HG03354 (cell line): ENCODE results near the gene DIP2C.

Source experiments
- ATAC-seq: cut with Tn5 transposase; IDR thresholded peaks from one replicate; pipeline ENCODE4 v1.9.1; 2021; ENCODE audit warnings: mild to moderate bottlenecking; ENCODE audit not compliant: unreplicated experiment, poor library complexity, severe bottlenecking

The DIP2C gene

DNA sequence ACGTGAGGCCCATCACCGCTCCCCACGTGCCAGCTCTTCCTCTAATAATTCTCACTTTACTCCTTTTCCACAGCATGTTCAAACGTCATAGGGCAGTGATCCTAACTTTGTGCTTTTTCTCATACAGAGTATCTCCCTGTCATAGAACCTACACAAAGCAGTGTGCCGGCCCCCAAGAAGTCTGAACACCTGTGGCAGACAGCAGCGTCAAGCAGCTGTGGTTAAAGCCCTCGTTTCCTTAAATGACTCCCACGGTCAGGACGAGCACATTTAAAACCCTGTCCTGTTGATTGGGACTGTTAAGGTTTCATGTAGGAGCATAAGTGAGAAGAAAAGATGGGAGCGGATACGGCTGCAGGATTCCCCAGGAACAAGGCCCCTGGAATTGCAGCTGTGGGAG is 267.2 kb downstream of the DIP2C start:
- no peak for ATAC-seq

DNA sequence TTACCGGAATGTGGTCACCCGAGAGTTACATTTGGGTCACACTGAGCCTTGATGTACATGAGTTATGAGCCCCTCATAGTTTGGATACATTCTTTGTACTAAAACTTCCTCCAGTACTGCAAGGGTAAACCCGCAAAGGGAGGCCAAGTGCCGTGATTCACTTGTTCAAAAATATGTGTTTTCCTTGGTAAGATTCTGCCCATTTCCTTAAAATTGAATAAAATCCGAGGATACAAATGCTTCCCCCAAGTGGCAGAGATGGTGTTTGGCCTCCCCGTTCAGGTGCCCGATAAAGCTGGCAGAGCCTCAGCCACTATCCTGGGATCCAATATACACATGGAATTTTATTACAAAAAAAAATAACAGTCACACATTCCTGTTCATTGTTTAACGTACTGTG is 268.3 kb downstream of the DIP2C start:
- no peak for ATAC-seq

DNA sequence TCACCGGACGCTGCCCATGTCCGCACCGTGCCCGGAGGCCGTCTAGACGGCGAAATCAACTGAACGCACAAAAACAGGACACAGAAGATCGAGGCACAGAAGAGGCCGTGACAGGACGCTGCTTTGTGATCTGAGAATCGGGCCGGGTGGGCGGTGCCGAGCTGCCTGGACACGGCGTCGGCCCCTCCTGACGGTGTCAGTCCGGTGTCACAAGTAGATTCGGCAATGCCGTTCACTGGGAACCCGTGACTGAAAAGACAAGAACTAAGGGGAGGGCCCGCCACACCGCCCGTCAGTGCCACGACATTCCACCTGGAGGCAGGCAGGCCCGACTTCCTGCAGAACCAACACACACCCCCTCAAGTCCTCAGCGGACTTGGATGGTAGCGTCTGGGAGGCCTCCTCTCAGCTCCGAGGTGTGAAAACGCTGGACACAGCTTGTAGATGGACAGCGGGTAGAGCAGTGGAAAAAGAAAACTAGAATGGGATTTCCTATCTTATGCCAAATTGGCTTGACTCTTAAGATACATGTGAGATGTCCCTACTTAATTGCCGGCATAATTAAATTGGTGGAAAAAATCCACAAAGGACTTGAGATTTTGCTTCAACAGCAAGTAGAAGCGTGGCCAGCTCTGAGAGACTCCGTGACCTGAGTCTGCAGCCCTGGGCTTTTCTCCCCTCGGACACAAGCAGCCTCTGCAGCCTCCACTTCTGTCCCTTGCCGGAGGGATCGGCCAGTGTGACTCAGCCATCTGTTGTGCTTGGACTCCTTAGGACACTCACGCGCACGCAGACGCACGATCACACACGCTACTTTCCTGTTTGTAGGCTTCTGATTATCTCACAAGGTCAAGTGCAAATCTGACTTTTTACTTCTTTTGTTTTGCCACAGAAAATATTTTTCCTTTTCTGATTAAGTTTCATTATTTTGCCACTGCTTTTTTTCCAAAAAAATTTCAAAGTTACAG is 269.0 kb downstream of the DIP2C start:
- no peak for ATAC-seq

DNA sequence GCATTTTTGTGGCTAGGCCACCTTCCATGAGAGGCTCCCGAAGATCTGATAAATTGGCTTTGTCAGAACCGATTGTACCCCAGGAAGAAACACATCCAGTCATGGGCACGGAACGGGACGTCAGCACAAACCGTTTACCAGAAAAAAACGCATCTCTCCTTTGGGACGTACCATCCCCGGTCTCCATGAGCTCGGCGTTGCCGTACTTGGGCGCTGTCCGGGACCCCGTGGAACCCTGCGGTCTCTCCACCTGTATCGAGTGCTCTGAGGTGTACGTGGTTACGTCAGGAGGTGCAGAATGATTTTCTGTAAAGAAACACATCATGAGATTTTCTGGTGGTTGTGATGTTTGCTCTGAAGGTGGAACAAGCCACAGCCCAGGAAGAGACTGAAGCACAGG is 270.6 kb downstream of the DIP2C start:
- ATAC-seq = no peak

DNA sequence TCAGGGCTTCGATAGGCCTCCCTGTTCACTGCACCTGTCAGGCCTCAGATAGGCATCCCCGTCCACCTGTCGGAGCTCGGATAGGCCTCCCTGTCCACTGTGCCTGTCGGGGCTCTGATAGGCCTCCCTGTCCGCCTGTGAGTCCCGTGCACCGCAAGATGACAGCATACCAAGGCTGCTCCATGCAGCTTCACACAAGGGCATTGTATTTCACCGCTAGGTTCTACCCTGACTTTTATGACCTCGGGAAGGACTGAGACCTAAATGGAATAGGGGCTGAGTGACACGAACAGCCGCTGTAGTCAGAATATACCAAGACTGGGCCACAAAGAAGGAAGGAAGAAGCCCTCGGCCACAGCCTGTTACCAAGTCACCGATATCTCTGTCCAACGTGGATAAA is 271.2 kb downstream of the DIP2C start:
- no peak for ATAC-seq

DNA sequence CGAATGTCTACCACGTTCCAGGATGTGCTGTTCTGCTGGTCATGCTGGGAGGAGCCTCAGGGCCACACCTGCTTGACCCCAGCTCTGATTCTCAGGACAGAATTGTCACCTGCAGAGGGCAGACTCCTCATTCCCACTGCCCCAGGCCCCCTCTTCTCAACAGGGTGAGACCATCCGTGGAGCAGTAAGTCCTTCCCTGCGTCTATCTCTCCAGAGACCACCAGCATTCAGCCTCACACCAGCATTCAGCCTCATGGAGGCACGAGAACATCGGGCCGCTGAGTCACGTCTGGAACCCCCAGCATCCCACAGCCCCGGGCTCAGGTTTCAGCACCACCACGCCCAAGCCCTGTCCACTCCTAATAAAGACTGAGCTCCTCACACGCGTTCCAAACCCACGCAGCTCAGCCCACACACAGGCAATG is 273.4 kb downstream of the DIP2C start:
- no peak for ATAC-seq

DNA sequence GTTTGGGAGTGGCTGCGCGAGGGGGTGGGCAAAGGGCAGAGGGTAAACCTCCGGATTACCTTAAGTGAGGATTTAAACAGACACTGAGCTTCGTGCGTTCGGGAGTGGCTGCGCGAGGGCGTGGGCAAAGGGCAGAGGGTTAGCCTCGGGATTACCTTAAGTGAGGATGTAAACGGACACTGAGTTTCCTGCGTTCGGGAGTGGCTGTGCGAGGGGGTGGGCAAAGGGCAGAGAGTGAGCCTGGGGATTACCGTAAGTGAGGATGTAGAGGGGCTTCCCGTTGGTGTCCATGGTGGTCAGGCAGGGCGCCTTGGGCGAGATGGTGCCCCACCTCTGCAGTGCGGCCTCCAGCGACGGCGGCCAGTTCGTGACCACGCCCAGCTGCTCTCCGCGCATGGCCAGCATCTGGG is 275.8 kb downstream of the DIP2C start:
- no peak for ATAC-seq

DNA sequence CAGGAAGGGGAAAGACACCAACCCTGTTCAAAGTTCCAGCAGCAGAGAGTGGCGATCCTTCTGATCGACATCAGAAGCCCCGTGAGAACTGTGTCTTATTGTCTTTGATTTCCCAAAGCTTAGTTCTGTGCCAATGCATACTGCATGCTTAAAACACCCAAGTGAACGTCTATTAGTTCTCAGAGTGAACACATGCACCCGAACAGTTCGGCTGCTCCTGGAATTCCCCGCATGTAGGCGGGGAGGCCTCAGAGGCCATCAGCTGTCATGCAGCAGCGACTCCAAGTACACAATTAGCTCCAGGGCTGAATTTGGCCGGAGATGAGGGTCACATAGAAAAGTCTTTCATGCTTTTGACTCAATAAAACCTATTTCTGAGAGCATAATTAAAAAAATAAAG is 277.4 kb downstream of the DIP2C start:
- no peak for ATAC-seq

DNA sequence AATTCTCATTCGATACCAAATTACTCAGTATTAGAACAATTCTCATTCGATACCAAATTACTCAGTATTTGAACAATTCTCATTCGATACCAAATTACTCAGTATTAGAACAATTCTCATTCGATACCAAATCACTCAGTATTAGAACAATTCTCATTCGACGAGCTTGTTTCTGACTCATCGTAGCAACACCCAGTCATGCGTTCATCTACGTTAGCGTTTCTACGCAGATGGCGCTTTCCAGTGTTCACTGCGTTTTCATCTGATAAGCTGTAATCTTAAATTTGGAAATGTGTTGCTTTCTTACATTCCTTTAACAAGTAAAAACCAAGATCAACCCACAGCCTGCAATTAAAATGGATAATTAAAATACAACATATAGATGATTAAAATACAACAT is 277.9 kb downstream of the DIP2C start:
- no peak for ATAC-seq

DNA sequence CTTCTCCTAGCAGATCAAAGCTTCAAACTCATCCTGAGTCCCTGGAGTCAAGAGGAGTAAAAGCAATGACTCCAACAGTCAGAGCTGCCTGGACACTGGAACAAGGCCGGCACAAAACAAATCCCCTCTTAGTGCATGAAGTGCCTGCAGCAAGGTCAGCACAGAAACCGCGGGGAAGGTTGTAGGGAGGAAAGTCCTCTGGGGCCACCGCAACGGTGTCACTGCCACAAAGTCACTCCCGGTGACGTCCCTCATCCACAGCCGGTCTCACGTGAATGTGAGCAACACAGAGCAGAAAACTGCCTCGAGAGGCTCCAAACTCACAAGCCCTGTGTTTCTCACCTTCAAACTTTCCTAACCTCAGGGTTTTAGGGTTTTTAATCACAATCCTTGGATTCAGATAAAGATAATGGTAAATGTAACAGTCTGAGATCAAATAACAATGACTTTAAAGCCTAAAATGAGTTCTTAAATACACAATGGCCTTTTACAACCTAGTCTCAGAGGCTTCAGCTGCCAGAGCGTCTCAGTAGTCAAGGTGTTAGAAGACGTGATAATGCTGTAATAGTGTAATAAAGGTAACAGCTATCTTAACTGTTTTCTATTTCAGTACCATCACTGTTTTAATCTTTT is 279.9 kb downstream of the DIP2C start:
- no peak for ATAC-seq

DNA sequence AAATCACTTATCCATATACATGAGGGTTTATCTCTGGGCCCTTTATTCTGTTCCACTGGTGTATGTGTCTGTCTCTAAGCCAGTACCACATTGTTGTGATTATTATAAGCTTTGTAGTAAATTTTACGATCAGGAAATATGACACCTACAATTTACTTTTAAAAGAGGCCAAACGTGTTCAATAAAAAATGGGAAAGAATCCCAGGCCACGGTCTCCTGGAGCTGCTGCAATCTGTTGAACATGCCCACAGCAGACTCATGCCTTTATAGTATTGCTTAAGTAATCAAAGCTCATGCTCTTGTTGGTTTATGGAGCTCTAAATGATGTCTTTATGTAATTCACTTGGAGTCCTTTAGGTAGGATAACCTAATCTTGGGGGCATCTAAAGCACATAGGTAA is 281.2 kb downstream of the DIP2C start:
- ATAC-seq = no peak

DNA sequence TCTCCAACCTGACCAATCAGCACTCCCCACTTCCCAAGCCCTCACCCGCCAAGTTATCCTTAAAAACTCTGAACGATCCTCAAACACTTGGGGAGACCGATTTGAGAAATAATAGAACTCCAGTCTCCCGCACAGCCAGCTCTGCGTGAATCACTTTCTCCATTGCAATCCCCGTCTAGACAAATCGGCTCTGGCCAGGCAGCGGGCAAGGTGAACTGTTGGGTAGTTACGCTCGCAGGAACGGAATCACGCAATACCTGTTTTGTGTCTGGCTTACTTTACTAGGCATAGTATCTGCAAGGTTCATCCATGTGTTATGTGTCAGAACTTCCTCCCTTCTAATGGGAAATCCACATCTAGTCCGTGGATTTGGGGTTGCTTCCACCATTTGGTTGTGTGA is 282.5 kb downstream of the DIP2C start:
- ATAC-seq = no peak

DNA sequence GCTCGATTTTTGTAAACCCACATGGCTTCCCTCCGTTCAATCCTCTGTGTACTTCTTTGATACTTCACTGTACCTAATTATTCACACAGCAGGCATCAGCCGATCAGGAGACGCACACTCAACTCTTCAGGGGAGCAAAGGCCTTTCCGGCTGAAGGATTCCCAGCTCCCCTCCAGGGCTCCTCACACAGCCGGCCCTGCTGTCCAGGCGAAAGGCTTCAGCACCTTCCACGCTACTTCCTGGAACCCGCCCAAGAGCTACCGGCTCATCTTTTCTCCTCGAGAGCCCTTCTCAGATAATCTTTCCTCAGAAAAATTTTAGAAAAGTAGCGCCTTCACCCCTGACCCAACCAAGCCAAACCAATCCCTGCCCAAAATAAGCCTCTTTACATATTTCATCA is 283.8 kb downstream of the DIP2C start:
- no peak for ATAC-seq

DNA sequence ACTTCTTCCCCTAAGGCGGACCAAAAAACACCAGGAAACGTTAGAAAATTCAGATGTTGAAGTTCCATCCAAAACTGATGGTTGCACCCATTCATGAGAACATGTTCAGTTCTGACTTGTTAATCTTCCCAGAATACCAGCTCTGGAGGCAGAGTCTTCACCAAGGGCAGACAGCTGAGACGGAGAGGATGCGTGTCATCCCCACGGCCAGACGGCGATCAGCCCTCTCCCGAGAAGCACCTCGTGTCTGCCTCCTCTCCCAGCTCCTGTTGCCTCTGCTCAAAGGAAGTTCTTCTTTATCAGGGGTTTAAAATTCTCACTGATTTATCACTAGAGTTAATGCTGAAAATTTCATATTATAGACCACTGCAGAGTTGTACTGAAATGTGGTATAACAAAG is 284.5 kb downstream of the DIP2C start:
- no peak for ATAC-seq

DNA sequence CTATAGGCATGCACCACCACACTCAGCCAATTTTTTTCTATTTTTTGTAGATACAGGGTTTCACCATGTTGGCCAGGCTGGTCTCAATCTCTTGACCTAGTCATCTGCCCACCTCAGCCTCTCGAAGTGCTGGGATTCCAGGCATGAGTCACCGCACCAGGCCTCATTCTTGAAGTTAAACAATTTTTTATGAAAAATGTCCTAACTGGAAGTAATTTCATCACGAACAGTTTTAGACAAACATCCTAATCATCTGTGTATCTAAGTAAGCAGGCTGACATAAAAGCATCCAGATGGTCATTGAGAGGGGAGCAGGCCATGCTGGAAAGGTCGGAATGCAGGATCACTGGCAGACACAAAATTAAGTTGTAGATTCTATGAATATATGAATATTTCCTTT is 285.1 kb downstream of the DIP2C start:
- no peak for ATAC-seq

DNA sequence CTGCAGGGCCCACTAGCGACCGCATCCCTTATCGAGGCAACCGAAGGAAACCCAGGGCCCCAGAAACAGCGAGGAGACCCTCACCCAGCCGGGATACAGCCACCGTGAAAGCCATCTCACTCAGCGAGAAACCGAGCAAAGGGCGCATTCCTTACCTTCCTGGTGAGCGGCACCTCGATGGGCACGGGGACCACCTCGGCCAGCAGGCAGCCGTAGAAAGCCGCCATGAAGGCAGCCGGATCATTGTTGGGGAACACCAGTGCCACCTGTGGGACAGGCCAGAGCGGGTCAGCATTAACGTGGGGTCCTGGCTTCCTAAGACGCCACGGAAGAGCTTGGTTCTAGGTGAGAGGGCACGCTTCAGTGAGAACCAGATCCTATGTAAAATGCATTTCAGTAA is 290.5 kb downstream of the DIP2C start:
- no peak for ATAC-seq

DNA sequence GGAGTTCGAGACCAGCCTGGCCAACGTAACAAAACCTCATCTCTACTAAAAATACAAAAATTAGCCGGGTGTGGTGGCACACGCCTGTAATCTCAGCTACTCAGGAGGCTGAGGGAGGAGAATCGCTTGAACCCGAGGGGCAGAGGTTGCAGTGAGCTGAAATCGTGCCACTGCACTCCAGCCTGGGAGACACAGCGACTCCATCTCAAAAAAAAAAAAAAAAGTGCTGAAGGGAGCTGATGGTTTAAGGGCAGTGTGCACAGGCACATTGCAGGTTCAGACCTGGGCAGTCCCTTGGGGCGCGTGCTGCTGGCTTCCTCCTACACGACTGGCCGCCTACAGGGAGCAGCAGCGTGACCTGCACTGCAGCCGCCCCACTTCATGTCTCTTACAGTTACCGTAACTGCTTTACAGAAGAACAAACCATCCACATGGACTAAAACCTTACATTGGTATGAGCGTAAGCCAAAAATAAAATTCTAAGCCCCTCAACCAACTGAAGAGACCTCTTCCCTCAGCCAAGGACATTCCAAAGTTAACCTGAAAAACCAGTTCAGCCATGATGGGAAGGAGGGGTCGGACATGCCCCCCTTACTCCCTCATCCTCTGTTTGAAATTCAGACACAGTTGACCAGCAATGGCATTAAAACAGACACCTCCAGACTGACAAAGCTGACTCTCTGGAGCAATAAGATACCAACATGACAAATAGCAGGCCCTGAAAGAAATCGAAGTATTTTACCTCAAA is 292.0 kb downstream of the DIP2C start:
- no peak for ATAC-seq

DNA sequence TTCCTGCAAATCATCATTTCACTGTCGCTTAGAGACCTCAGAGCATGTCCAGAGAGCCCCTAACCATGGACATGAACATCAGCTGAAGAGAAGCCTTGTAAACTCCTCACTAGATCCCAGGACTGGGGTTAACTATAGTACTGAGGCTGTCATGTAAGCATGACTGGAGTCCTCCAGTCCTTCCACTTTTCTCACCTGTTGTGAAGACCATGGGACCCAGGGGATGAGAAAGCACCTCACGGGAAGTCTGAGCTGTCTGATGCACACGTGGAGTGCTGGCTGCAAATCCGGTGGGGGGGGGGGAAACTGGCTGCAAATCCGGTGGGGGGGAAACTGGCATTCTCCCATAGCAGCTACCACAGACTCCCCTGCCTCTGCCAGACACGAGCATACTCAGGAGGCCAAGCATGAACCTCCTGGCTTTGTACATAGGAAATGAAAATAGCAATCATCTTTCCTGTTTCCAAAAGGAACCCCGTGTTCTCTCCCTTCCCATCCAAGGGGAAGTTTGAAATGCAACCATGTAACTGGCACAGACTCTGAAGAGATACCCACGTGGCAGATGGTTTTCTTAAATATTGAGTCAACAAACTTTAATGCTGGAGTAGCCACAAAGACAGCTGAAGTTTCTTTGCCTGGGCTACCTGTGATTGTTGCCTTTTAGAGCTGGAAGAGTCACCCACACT is 292.8 kb downstream of the DIP2C start:
- no peak for ATAC-seq

DNA sequence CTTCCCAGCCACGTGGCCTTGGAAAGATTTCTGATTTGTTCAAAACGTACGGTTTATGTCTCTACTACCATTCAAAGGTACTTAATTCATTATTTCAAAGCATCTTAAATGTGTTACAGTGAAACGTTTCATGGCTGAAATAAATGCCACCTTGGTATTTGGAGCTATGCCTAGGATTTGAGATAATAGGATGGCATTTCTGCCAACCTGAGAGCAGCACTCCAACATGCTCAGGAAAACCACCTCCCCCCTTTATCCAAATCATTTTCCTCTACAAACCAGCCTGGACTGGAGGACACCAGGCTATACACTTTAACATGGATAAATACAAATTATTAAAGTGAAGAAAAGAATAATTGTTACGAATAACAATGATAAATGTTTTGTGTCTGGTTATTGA is 293.4 kb downstream of the DIP2C start:
- no peak for ATAC-seq

DNA sequence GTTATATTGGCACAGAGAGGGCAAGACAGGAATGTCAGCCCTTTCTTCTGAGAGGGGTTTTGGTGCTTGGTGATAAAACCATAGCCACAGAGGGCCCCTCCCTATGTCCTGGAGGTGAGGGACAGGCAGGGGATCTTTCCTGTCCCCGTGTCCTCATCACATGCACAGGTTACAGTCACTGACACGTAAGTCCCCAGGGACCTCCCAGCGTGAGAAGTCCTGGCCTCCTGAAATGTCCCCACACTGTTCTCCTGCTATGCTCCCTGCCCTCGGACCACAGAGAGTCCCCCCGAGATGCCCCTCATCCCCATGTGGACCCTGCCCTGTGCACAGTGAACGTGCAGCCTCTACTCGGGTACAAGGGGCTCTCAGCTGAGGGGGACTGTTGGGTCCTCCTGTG is 293.8 kb downstream of the DIP2C start:
- no peak for ATAC-seq
